Measurements from ENCODE around the gene NCKAP5.

- TF ChIP-seq POLR2A (IDR thresholded peaks at IDR 0.05) (no peak), CTCF (IDR thresholded peaks at IDR 0.05) (no peak)
Observed at GRCh38 chr2:133530645-133531044, 37.6 kb downstream of the NCKAP5 start.
